ENCODE data around the gene MPV17L2. TPM values are rescaled to one million over a fixed set of nuclear protein-coding genes. Genes with fewer than 3 reads are reported as not detected.

The MPV17L2 gene
- total RNA-seq, 4 donors from 2014 or later: 14.5 to 67.6 (median 21.2) TPM

- DNase-seq (ENCODE audit: extremely low spot score): no peak
- no peaks in the 10 kb centered on the region for H3K27me3 ChIP-seq
- TF ChIP-seq POLR2A (IDR thresholded peaks at IDR 0.05; ENCODE audit: low read depth) (no peak), CTCF (IDR thresholded peaks at IDR 0.05) (peak in 1 of 3 experiments; percentile 8)
- peak overlapping the region; percentile 69 to 79 (median 75) for H3K4me3 ChIP-seq
- H3K9me3 ChIP-seq: no peaks in the 10 kb centered on the region
- intact Hi-C loops (cut with DNase I): loop anchor here (10.0 kb wide), 1 partner anchor 121 kb away; the partner anchor contains the start of gene LSM4
- H3K27ac ChIP-seq (replicated peaks in 1 of 4): peak overlapping the region; percentile 79 to 98 (median 88)
- peaks cover 4 to 30% (median 22%) of the 10 kb centered on the region in 4 donors for H3K36me3 ChIP-seq
- H3K4me1 ChIP-seq: peaks cover 20 to 39% (median 36%) of the 10 kb centered on the region in 4 donors
- WGBS: 0% methylated on average over 2 of the region's 38 CpGs
Observed at GRCh38 chr19:18203408-18203862, 10.4 kb downstream of the MPV17L2 start.

GRCh38 chr19:18203863-18204393 lies 10.9 kb downstream of the MPV17L2 start, which contains the start of gene RAB3A:
TSS of gene RAB3A (minus strand) at chr19:18204042. CDS start at chr19:18202740, 1,302 bp downstream.
- Histone ChIP-seq H3K4me1 (peaks cover 20 to 41% (median 37%) of the 10 kb centered on the region in 4 donors), H3K27ac (replicated peaks in 1 of 4) (peak within 1 kb of the TSS; percentile 92 to 98 (median 95)), H3K9me3 (no peaks in the 10 kb centered on the region), H3K27me3 (peaks cover 0 to 2% (median 0%) of the 10 kb centered on the region in 4 donors), H3K4me3 (peak within 1 kb of the TSS; percentile 69 to 79 (median 75)), H3K36me3 (peaks cover 4 to 25% (median 17%) of the 10 kb centered on the region in 4 donors)
- TF ChIP-seq POLR2AphosphoS5 (IDR thresholded peaks at IDR 0.05) (peak; percentile 90), CTCF (IDR thresholded peaks at IDR 0.05) (peak in 1 of 3 experiments; percentile 13), EP300 (IDR thresholded peaks at IDR 0.05) (peak; percentile 92), POLR2A (IDR thresholded peaks at IDR 0.05; ENCODE audit: low read depth) (no peak)
- DNase-seq (ENCODE audit: extremely low spot score): peak; percentile 100
- intact Hi-C loops (cut with DNase I): loop anchor here (10.0 kb wide), 1 partner anchor 121 kb away; the partner anchor contains the start of gene LSM4
- WGBS: 0% methylated on average over 2 of the region's 50 CpGs

- intact Hi-C loops (cut with DNase I): loop anchor here (10.0 kb wide), 1 partner anchor 120 kb away; the partner anchor contains the start of gene LSM4
- Histone ChIP-seq H3K4me3 (peak overlapping the region; percentile 61 to 73 (median 66)), H3K36me3 (peaks cover 2 to 18% (median 10%) of the 10 kb centered on the region in 4 donors), H3K27me3 (peaks cover 0 to 8% (median 0%) of the 10 kb centered on the region in 4 donors), H3K4me1 (peaks cover 20 to 41% (median 37%) of the 10 kb centered on the region in 4 donors), H3K9me3 (no peaks in the 10 kb centered on the region), H3K27ac (replicated peaks in 1 of 4) (peak overlapping the region; percentile 92 to 98 (median 95))
- no peak for TF ChIP-seq EP300 (IDR thresholded peaks at IDR 0.05)
- TF ChIP-seq CTCF (IDR thresholded peaks at IDR 0.05): no peak
- TF ChIP-seq POLR2AphosphoS5 (IDR thresholded peaks at IDR 0.05): peak in 1 of 2 donors; percentile 82
- TF ChIP-seq POLR2A (IDR thresholded peaks at IDR 0.05; ENCODE audit: low read depth): peak; percentile 17
- DNase-seq (ENCODE audit: extremely low spot score): no peak
- 0% methylated on average over 19 of the region's 22 CpGs for WGBS
Observed at GRCh38 chr19:18204394-18205199, 11.6 kb downstream of the MPV17L2 start.

- Histone ChIP-seq H3K36me3 (peaks cover 0 to 10% (median 3%) of the 10 kb centered on the region in 4 donors), H3K4me3 (peak overlapping the region; percentile 61 to 73 (median 66)), H3K4me1 (peaks cover 20 to 41% (median 37%) of the 10 kb centered on the region in 4 donors), H3K27me3 (peaks cover 0 to 12% (median 0%) of the 10 kb centered on the region in 4 donors), H3K9me3 (no peaks in the 10 kb centered on the region), H3K27ac (replicated peaks in 1 of 4) (peak overlapping the region; percentile 92 to 98 (median 95))
- peak; percentile 96 for DNase-seq (ENCODE audit: extremely low spot score)
- intact Hi-C loops (cut with DNase I): loop anchor here (10.0 kb wide), 1 partner anchor 119 kb away; the partner anchor contains the start of gene LSM4
- 9% methylated on average over 25 of the region's 36 CpGs for WGBS
- TF ChIP-seq EP300 (IDR thresholded peaks at IDR 0.05) (no peak), CTCF (IDR thresholded peaks at IDR 0.05) (peak in 1 of 3 experiments; percentile 11), POLR2AphosphoS5 (IDR thresholded peaks at IDR 0.05) (peak; percentile 67 to 83), POLR2A (IDR thresholded peaks at IDR 0.05; ENCODE audit: low read depth) (peak; percentile 22)
Observed at GRCh38 chr19:18205200-18205892, 12.3 kb downstream of the MPV17L2 start.
